GM12872 (cell line): Measurements from ENCODE around the gene GALNT18.

Experiments
- TF ChIP-seq, protein P1 (sequence below): IDR thresholded peaks from 3 replicates; pipeline ENCODE4 v1.5.1; 2011; ENCODE audit warnings: low read depth, mild to moderate bottlenecking, low read length, moderate library complexity; ENCODE audit not compliant: insufficient read depth

The GALNT18 gene

DNA sequence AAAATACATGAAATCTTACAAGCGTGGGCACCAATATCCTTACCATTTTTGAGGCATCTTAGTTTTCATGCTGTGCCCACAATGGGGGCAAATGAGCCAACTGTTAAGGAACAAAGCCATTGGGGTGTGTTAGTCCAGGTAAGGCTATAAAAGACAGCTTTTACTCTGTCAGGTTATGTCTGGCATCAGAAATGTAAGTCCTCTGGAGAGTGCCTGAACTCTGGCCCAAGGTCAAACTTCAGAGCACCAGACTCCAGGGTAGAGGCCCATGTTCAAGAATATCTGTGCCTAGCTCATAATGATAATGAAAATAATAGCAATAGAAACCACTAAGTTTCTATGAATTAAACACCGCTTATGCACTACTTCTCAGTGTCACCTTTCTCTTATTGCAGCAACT is 374.2 kb downstream of the GALNT18 start:
- TF ChIP-seq, protein P1, sequence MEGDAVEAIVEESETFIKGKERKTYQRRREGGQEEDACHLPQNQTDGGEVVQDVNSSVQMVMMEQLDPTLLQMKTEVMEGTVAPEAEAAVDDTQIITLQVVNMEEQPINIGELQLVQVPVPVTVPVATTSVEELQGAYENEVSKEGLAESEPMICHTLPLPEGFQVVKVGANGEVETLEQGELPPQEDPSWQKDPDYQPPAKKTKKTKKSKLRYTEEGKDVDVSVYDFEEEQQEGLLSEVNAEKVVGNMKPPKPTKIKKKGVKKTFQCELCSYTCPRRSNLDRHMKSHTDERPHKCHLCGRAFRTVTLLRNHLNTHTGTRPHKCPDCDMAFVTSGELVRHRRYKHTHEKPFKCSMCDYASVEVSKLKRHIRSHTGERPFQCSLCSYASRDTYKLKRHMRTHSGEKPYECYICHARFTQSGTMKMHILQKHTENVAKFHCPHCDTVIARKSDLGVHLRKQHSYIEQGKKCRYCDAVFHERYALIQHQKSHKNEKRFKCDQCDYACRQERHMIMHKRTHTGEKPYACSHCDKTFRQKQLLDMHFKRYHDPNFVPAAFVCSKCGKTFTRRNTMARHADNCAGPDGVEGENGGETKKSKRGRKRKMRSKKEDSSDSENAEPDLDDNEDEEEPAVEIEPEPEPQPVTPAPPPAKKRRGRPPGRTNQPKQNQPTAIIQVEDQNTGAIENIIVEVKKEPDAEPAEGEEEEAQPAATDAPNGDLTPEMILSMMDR = no peak

DNA sequence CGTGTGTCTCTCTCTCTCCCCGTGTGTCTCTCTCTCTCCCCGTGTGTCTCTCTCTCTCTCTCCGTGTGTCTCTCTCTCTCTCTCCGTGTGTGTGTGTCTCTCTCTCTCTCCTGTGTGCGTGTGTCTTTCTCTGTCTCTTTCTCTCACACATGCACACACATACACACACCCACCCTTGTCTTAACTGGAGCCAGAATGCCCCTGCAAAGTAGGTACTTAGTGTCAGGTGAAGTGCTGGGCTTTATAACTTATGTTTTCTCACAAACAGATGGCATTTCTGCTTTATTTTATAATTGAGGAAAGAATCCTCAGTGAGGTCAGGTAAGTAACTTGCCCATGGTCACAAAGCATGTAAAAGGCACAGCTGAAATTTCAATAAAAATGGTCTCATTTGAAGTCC is 374.7 kb downstream of the GALNT18 start:
- TF ChIP-seq, protein P1 = no peak

DNA sequence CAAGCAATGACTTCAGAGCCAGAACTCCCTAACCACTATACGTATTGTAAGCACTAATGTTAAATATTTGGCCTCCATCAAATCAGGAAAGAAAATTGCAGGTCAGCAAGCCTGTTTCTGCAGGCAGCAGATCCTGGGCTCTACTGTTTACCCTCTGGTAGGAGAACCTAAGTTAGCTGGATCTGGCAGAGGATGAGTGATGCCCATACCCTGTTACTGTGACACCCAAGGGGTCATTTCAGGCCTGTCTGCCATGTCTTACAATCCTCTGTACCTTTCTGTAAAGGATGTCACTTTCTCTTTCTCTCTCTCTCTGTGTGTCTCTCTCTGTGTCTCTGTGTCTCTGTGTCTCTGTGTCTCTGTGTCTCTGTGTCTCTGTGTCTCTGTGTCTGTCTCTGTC is 375.6 kb downstream of the GALNT18 start:
- TF ChIP-seq, protein P1 = no peak

DNA sequence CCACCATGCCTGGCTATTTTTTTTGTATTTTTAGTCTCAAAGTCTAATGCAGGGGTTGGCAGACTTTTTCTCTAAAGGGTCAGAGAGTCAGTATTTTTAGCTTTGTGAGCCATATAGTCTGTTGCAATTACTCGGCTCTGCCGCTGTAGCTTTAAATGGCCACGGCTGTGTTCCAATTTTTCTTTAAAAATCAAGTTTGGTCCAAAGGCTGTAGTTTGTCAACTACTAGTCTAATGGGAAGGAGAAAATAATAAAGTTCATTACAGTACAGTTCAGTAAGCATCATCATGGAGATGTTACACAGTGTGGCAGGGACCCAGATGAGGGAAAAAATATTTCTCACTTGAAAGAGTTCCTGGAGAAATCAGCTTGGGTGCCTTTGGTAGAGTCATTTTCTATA is 376.4 kb downstream of the GALNT18 start:
- TF ChIP-seq, protein P1 = no peak

DNA sequence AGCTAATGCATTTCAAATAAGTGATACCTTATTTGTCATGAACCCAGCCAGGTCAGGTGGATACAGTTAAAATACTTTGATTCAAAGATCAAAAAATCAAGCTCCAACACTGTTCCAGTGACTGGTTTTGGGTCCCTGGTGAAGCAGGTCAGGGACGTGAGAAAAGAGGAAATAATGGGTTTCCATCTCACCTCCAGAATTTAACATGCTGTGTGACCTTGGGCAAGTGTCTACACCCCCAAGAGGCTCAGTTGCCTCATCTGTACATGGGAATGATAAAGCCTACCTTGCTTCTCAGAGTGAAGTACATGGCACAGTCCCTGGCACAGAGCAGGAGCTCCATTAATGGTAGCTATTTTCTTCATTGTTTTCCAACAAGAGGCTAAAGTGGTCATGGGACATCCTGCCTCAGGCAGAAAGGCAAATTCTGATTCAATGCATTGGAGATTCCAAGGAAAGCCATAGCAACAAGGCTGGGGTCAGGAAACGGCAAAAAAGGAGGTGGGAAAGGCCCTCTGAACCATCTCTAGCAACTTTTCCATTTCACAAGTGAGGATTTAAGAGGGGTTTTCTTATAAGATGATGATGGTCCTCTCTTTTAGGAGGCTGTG is 377.2 kb downstream of the GALNT18 start:
- TF ChIP-seq, protein P1 = no peak

DNA sequence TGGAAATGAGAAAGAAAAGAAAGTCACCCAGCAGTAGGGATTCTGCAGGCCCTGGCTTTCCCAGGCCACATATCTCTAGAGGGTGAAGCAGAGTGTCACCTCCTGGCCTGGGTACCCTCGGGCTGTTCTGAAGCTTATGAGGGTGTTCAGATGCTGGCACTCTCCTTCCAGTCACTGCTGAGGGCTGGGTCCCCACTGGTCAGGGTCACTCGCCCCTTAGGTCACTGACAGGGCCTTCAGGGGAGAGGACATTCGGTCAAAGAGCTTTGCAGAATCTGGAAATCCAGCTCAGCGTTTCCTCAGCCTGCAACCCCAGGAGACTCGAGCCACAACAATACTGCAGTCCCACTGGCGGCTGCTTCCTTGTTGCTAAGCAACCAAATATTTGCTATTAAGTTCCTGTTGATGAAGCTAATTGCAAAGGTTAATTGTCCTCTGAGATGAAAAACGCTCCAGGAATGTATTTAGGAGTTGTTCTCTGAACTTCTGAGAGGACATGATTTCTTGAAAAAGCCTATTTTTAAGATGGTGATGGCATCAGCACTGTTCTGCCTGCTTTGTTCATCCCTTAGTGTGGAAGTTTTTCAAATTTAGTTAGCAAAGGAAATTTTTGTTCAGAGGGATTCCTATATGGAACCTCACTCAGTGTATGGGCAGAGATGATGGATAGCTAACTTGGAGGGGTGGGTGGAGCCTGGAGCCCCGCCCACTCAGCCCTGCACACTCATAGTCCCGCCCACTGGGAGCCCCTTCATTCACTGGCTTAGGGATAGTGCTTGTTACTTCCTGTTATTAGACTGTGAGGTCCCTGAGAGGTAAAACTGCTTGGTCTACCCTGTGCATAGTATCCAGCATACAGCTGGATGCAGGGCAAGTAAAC is 378.0 kb downstream of the GALNT18 start:
- TF ChIP-seq, protein P1 = no peak

DNA sequence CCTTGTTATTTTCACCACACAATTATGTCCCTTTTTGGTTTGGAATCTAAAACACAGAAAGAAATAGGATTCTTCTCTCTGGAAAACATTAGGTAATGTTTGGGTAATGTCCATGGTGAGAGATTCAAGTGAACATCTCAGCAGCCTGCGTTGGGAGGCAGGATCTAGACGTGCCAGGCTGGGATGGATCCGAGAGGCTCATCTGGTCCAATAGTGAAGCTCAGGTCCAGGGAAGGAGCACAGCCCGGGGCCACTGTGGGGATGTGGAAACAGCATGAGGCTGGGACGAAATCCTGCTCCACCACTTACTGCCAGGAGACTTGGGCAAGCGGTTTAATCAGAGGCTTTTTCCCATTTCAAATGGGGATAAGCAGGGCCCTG is 378.6 kb downstream of the GALNT18 start:
- TF ChIP-seq, protein P1 = no peak
